ENCODE measurements around the gene NOX5.

NOX5 gene

DNA sequence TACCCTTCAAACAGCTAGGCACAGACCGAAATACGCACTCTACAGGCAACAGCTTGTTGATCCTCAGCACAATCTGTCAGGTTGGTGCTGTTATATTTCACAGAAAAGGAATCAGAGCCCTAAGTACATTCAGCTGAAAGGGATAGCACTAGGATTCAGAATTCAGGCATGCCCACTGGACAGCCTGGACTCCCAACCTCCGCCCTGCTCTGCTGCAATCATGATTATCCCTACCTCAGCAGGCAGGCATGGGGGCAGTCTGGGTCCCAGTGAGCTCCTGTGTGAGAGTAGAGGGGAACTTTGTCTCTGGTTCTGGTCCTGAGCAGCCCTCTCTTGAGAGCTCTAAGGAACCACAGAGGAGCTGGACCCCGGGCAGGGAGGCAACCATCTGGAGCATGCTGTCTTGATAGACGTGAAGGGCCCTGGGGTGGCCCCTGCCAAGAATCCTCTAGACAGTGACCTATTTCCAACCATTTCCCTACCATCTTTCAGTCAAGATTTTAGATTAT lies 23.4 kb upstream of the NOX5 start:
- DNase-seq (ENCODE audit: low read depth), result no peak

DNA sequence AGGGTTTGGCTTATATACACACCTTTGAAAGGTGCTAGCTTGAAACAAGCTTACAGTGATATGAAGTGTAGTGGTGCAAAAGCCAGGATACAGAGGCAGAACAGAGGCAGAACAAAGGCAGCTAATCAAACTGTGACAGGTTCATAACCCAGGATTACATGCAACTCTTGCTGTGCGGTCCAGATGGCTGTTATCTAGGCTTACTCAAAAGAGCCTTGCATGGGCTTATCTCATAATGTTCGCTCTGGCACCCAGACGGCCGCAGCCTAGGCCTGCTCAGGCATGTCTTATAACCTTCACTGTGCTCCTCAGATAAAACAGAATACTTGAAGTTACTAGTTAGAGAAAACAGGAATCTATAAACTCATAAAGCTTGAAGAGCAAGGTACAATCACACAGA lies 22.8 kb upstream of the NOX5 start:
- no peak for DNase-seq (ENCODE audit: low read depth)

DNA sequence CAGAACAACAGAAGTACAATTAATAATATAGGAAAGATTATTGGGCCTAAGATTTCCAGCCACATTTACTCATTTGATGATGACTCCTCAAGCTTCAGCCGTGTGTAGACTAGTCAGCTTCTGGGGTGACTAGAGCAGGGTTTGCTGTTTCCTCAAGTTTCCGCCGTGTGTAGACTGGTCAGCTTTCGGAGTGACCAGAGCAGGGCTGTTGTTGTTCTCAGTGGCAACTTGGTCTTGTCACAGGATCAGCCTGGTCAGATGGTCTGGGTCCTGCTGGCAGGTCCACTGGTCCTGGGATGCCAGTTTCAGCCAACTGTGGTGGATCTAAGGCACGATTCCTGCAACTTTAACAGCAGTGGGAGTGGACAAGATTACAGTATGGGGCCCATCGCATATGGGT lies 21.8 kb upstream of the NOX5 start:
- DNase-seq (ENCODE audit: low read depth), result no peak

DNA sequence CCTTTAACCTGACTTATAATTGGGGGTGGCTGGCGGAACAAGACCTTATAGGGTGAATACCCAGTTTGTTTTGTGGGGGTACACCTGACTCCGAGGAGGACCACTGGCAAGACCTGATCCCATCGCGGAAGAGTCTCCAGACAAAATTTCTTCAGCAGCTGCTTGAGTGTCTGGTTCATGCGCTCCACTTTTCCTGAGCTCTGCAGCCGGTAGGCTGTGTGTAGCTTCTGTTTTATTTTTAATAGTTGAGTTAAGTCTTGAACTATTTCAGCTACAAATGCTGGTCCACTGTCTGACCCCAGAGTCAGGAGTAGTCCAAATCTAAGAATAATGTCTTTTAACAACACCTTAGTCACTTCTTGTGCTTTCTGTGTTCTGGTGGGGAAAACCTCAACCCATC lies 21.2 kb upstream of the NOX5 start:
- no peak for DNase-seq (ENCODE audit: low read depth)

DNA sequence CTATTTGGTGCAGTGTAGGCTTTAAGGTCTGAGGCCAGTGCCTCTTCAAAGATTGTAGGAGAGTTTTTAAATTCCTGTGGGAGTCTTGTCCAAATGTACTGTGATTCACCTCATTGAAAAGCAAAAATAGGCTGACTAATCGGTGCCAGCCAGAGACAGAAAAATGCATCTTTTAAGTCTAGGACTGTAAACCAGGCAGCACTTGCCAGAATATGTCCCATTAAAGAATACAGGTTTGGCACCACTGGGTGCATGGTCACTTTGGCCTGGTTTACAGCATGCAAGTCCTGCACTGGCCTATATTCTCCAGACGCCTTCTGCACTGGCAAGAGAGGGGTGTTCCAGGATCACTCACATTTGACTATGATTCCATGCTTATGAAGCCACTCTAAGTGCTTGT lies 20.3 kb upstream of the NOX5 start:
- no peak for DNase-seq (ENCODE audit: low read depth)

DNA sequence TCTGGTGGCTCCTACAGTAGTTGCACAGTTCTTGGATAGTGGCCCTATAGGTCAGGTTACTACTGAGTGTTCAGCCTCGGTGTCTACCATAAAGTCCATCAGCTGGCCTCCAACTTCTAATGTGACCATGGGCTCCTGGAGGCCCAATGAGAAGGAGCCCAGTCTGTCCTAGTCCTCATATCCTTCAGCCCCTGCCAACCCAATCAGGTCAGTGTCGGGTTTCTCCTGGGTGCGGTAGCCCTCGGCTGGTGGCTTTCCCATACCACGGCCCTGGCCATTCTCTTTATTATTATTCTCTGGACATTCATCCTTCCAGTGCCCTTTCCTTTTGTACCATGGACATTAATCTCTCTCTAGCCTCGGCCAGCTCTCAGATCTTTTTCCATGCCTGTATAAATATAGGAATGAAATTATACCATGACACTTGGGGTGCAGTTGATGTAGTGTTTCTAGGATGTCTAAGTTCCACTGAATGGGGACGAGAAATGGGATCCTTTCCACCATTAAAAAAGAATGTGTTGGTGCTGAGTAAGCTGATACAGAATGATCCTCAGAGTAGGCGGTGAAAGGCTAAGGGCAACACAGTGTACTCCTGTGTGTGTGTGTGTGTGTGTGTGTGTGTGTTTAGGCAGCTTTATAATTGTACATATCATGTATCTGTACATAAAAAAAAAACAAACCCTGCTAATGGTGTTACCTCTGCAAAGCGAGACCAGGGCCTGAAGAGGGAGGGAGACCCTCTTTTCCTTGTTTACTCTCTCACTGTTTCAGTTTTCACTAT lies 19.3 kb upstream of the NOX5 start:
- no peak for DNase-seq (ENCODE audit: low read depth)

DNA sequence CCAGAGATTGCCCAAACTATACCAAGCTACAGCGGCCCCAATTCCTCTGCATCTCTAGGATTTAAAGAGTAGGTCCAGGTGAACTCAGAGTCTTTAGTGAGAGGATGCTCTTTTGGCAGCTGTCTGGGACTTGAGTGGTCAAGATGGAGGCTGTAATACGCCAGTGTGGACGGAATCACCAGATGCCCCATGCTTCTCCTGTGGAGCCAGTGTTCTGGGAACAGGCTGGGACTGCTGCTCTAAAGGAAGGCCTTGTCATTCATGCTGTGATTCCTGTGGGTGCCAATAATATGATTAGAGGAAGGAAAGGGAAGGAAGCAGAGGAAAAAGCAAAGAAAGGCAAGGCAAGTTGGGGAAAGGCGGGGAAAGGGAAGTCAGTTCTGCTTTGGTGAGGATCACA lies 17.4 kb upstream of the NOX5 start:
- no peak for DNase-seq (ENCODE audit: low read depth)

DNA sequence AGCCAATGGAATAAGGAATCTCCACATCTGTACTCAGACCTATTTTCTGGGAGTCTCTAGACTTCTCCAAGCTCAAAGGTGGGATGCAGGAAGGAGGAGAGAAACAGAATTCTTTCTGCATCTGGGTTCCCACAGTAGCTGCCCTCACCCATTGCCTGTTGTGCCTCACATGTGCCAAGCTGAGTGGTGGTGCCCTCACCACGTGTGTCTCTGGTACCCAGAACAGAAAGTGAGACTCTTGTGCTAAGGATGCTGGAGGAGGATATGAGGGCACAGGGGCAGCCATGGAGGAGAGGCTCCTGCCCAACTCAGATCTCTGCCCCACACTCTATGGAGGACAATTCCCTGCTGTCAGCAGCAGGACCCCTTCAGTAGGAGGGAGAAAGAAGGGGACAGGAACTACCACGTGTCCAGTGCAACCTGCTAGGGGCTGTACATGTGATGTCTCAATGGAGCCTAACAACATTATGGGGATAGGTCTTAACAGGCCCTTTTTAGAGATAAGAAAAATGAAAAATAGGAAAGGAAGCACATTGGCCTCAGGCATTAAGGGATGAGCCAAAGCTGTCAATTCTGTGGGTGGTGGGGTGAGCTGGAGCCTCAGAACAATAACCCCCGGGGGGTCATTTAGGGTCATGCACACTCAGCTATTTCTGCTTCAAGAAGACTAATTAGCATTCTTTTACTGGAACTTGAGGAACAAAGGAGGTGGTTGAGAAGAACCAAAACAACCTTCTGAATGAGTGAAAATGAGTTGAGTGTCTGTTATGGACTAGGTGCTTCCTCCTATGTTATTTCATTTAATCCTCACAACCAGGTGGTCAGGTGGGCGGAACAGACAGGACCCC lies 16.3 kb upstream of the NOX5 start:
- no peak for DNase-seq (ENCODE audit: low read depth)

DNA sequence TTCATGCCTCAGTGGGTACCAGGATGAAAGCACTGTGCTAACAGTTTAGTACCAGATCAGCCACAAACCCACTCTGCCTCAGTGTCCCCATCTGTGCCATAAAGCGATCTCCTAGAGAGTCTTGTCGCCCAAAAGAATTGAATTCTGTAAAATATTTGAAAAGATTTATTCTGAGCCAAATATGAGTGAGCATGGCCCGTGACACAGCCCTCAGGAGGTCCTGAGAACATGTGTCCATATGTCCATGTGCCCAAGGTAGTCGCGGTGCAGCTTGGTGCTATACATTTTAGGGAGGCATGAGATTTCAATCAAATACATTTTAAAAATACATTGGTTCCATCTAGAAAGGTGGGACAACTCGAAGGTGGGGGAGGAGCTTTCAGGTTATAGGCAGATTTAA lies 15.4 kb upstream of the NOX5 start:
- no peak for DNase-seq (ENCODE audit: low read depth)

DNA sequence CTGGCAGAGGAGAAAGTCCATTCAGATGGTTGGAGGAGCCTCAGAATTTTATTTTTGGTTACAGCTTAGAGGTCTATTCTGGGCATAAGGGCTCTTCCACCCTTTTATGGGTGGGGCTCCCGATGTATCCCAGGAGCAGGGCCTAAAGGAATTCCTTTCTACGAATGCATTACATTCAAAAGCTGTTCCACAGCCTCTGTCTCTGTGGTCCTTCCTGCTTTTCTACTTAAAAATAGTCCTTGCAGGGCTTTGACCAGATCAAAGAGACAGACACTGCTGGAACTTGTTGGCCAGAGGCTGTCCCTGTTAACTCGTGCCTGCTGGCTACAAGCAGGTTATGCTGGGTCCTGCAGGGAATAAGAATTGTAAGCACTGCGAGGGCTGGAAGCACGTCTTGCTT lies 14.4 kb upstream of the NOX5 start:
- DNase-seq (ENCODE audit: low read depth), result no peak

DNA sequence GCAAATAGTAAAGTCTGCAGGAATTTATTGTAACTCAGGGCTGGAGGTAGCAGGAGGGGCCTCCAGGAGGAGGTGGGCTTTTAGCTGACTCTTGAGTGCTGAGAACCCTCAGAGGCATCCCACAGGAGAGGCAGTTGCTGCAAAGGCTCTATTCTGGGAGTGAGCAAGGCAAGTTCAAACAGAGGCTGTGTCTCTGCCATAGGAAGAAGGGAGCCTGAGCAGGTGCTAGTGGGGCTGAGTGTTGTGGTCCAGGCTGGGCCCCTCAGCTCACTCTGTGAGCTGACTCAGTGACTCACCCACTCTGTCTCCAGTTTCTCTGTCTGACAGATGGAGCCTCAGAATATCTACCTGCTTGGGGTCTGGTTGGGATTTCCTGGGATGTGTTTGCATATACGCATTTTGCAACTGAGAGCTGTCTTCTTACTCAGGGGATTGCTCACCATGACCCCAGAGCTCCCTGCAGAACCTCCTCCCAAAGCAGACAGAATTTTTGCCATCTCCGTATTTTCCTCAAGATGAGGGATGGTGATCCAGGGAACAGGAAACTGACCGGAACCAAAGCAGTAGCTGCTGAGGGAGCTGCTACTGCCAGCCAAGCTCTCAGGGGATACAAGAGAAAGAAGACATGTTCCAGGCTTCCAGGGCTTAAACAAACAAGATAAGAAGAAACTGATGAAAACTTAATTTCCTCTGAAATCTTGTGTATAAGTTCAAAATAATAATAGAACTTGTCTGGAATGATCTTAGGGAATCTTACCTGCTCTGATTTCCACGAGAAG lies 13.6 kb upstream of the NOX5 start:
- no peak for DNase-seq (ENCODE audit: low read depth)

DNA sequence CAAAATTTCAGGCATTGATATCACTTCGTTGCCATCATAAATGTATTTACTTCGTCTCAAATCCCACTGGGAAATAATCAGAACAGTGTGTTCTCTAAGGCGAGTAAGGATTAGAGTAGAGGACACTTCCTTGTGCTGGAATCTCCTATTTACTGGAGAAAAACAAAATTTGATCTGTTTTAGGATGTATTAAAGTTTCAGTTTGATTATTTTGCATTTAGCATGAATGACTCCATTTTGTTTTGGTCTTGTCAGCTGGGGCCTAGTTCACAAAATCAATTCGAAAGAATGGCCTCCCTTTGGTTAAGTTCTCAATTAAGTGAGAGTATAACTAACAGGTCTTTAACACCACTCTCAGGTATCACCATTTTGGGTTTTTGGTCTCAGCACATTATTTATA lies 11.7 kb upstream of the NOX5 start:
- DNase-seq (ENCODE audit: low read depth), result no peak

DNA sequence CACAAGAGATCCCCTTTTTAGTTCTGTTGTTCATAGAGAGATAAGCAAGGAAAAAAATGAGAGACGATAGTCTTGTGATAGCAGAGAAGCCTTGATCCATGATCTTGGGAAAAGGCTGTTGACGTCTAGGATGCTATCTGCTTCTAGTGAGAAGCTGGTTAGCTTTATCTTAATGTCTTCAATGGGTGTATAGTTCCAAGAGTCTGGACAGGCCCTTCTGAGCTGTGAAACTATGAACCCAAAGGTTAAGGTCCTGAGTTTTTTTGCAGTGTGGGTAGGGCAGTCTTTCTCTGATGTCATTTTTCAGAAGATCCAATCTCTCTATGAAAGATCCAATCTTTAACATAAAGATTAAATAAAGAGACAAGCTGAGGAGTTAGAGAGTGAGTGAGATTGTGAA lies 10.5 kb upstream of the NOX5 start:
- DNase-seq (ENCODE audit: low read depth), result no peak

DNA sequence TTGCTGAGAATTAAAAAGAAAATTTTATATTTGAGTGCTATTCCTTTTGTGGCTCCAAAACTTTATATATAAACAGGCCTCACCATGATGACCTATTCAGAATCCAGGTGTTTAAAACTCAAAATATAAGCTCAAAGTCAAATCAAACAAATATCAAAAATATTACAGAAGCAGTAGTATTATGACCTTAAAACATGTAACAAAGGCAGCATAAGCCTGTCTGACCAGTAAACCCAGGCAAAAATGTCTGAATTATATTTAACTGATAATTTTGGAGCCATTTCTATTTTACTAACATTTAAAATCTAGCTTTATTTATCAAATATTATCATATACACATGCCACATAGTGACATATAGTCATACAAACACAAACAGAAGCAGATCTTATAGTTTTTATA lies 6.4 kb upstream of the NOX5 start:
- DNase-seq (ENCODE audit: low read depth), result no peak

DNA sequence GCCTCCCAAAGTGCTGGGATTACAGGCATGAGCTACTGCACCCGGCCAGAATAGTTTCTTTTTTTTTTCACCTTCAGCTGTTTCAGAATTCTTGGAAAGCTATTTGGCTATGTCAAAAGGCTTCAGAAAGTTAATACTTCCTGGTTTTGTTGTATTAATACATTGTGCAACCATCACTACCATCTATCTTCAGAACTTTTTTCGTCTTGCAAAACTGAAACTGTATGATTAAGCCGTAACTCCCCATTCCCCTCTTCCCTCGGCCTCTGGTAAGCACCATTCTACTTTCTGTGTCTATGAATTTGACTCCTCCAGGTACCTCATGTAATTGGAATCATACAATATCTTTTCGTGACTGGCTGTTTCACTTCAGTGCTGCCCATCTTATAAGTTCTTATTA lies 5.2 kb upstream of the NOX5 start:
- DNase-seq (ENCODE audit: low read depth), result no peak

DNA sequence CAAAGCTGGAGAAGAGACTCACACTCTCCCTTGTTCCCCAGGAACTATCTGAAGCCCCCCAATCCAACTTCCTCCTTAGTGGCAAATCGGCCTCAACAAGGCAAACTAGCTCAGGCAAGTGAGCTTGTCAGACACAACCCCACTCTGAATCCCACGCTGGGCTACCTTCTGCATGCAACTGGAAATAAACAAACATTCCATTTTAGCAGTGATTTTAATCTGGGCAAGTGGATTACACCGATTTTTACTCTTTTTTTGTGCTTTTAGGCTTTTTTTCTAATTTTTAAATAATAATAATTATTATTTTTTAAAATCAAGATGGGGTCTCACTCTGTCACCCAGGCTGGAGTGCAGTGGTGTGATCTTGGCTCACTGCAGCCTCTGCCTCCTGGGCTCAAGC lies 2.9 kb upstream of the NOX5 start:
- no peak for DNase-seq (ENCODE audit: low read depth)

DNA sequence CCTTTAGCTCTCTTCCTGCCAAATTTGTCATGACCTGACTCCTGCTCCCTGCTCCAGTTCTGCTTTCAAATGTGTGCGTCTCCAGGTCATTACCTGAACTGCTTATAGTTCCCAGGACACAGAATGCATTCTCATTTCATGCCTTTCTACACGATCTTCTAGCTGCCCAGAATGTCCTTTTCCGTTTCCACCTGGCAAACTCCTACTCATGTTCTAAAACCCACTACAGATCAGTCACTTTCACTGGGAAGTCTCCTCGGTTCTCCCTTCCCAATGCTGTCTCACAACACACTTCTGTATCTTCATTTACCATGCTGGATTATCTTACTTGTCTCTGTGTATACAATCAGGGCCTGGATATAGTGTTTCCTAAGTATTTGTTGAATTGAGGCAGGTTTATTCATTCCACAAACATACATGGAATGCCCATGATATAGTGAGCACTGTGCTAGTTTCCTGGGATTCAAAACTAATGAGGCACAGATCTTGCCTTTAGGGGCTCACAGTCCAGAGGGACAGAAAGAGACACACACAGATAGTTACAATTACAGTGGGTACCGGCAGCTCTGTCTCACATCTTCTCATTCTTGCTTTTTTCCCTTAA lies 1.6 kb upstream of the NOX5 start:
- DNase-seq (ENCODE audit: low read depth), result no peak

DNA sequence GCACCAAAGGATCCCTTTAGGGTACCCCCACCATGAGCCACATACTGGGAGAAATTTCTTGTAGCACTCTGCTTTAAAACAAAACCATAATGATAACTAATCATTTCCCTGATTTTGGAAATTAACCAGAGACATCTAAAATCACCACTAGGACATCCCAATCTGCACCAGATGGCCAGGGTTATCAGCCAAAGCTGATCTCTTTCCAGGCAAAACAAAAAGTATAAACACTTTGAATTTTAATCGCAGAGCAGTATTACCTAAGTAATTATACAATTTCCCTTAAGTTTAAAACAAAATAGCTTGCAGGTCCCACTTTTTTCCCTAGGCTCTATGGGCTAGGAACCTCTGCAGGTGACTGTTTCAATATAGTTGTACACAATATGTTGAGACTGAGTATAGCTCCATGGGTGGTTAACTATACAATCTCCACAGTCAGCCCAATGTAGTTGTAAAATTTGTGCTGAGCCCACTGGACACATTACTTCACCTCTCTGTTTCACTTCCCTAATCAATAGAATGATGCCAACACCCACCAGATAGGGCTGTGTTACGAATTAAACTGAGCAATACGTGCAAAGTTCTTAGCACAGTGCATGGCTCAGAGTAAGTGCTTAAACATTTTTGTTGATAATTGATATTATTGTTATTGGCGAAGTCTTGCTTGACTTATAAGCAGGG lies 629 bp upstream of the NOX5 start:
- no peak for DNase-seq (ENCODE audit: low read depth)

DNA sequence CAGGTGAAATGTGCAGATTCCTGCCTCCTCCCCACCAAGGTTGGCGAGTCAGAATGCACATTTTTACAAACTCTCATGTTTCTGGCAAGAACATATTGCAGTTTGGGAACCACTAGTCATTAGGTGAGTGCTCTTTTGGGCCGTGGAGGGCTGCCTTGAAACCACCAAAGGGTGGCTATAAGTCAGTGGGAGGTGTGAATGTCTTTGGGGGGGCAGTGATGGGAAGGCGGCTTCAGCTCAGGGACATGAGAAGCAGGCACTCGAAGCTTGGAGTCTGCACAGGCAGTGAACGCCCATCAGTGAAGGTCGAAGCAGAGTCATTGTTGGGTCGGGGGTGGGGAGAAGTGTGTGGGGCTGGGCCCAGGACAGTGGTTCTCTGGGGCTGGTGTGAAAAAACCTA lies 1.1 kb downstream of the NOX5 start:
- DNase-seq (ENCODE audit: low read depth), result no peak

DNA sequence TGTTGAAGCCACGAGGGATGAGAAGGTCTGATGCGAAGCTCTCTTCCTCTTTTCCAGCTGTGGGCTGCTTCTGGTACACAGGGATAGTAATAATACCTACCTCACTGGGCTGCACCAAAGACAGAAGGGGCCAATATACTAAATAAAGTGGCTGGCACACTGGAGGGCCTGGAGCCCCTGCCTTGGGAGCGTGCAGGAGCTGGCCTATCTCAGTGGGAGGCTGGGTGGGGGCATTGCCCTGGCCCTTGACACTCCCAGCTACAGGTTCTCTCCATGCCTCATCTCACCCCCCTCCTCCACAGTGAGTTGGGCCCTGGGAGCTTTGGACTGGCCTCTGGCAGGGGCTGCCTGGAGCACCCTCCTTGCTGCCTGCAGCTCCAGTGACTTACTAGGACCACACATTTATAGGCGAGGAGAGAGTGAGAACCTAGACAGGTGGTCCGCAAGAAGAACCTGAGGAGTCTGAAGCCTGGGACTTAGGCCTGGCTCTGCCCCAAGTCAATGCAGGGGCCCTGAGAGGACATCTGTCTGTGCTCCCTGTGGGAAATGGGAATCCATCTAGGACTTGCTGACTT lies 1.6 kb downstream of the NOX5 start:
- DNase-seq (ENCODE audit: low read depth), result no peak

DNA sequence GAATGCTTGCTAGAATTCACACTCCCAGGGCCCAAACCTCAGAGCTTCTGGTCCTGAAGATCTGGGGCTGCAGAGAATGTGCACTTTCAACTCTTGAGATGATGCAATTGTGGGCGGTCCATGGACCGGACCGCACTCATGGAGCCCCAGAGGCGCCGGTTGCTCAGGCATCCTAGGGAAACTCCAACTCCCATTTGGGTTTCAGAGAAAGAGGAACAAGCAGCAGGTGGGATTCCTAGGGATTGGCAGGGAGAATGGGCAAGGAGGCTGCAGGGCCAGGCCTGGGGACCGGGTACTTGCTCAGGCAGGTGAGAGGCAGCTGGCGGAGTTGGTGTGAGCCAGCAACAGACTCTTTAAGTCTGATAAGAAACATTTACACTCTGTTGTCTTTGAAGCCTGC lies 3.5 kb downstream of the NOX5 start:
- no peak for DNase-seq (ENCODE audit: low read depth)

Measured in T-helper 22 cell (primary cell).